Erythroblast (primary cell): ENCODE data around the gene ANKRD6.

Source experiments
- DNase-seq, 2 experiments: peaks; one replicate each; lab custom pipeline; 2025; lab: John Stamatoyannopoulos, UW
- GATA1 ChIP-seq: IDR thresholded peaks from 2 replicates; pipeline ENCODE4 v1.6.1; 2011; ENCODE audit warnings: low read depth, mild to moderate bottlenecking, control low read depth, low read length, moderate library complexity
- POLR2A ChIP-seq: IDR thresholded peaks from 2 replicates; pipeline ENCODE4 v1.6.1; 2011; ENCODE audit warnings: mild to moderate bottlenecking, low read length

The ANKRD6 gene

DNA sequence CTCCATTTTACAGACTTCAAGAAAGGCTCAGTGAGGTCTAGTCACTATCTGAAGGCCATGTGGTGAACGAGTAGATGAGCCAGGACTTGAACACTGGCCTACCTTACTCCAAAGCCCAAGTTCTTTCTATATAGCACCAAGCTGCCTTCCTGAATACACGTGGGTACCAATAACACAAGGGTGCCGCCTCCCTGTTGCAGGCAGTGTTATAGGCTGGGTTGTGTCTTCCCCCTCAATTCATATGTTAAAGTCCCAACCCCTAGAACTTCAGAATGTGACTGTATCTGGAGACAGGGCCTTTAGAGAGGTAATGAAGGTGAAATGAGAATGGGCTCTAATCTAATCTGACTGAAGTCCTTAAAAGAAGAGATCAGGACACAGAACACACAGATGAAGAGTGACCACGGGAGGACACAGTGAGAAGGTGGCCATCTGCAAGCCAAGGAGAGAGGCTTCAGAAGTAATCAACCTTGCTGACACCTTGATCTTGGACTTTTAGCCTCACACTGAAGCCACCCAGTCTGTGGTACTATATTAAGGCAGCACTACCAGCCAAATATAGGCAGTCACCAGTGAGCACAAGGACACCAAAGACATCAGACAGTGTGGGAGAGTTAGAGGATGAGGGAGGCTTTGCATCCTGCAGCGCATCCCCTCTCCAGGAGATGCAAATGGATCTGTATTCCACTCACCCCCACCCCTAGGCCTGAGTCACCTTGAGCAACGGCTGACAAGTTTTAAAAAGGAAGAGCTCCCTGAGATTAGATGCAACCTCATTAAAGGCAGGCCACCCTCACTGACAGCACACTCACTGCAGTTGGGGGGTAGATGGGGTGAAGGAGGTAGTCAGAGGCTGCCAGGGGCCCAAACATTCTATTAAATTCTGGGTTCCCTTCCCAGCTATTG lies 246.5 kb downstream of the ANKRD6 start:
- DNase-seq = no peak
- TF ChIP-seq POLR2A (no peak), GATA1 (no peak)

- peak; percentile 12 to 15 for DNase-seq
- TF ChIP-seq GATA1 (no peak), POLR2A (no peak)
Measured at GRCh38 chr6:89680150-89680549, 247.2 kb downstream of the ANKRD6 start.

- DNase-seq = no peak
- TF ChIP-seq GATA1 = no peak
- no peak for TF ChIP-seq POLR2A
Measured at GRCh38 chr6:89680551-89680950, 247.6 kb downstream of the ANKRD6 start.

GRCh38 chr6:89681983-89682564 lies 249.1 kb downstream of the ANKRD6 start:
- TF ChIP-seq POLR2A (no peak), GATA1 (no peak)
- no peak for DNase-seq

GRCh38 chr6:89682991-89683390 lies 250.0 kb downstream of the ANKRD6 start:
- TF ChIP-seq GATA1 (no peak), POLR2A (no peak)
- DNase-seq = no peak
